ENCODE results near the gene KLHL42.

- TF ChIP-seq POLR2A (IDR thresholded peaks at IDR 0.05): no peak
- no peak for TF ChIP-seq CTCF (IDR thresholded peaks at IDR 0.05)
Measured at GRCh38 chr12:27762757-27763156, 17.3 kb upstream of the KLHL42 start.
